CD4-positive, alpha-beta T cell treated with Interferon alpha-2 for 1 hour (primary cell): ENCODE measurements around the gene IPPK.
"Not testable (repeated sequence)": the region's sequence is repeated elsewhere in the genome, so short reads cannot be mapped to it uniquely, and the experiment has no call there.

Source experiments
- DNase-seq, 2 donors: peaks; one replicate each; pipeline ENCODE4 v3.0.0-alpha.2; 2020 to 2022

IPPK gene

DNA sequence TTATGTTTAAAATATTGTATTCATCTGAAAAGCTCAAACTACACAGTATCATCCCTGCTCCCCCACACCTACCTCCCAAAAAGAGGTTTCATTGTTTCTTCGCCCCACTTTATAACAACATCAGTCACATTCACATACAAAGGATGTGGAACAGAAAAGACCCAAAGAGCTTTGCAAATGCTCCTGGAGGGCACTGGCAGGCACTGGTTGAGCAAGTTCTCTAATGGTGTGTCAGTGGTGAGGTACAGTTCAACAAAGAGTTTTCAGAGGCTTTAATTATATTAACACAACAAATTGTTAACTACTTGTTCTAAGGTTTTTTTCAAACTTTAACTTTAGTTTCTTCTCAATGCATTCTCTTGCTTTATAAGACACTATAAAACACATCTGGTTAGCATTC is 80.0 kb downstream of the IPPK start:
- DNase-seq = no peak

DNA sequence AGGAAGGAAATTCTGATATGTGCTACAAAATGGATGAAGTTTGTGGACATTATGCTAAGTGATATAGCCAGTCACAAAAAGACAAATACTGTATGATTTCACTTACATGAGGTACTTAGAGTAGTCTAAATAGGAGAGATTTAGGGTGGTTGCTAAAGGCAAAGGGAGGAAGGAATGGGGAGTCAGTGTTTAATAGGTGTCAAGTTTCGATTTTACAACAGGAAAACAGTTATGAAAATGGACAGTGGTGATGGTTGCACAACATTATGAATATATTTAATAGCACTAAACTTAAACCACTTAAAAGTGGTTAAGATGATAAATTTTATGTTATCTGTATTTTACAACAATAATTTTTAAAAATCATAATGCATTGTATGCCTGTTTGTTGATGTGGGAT is 93.8 kb downstream of the IPPK start:
- no peak for DNase-seq

DNA sequence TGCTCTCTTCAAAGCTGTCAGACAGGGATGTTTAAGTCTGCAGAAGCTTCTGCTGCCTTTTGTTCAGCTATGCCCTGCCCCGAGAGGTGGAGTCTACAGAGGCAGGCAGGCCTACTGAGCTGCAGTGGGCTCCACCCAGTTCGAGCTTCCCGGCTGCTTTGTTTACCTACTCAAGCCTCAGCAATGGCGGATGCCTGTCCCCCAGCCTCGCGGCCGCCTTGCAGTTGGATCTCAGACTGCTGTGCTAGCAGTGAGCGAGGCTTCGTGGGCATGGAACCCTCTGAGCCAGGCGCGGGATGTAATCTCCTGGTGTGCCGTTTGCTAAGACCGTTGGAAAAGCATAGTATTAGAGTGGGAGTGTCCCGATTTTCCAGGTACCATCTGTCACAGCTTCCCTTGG is 96.3 kb downstream of the IPPK start:
- DNase-seq = not testable (repeated sequence)

DNA sequence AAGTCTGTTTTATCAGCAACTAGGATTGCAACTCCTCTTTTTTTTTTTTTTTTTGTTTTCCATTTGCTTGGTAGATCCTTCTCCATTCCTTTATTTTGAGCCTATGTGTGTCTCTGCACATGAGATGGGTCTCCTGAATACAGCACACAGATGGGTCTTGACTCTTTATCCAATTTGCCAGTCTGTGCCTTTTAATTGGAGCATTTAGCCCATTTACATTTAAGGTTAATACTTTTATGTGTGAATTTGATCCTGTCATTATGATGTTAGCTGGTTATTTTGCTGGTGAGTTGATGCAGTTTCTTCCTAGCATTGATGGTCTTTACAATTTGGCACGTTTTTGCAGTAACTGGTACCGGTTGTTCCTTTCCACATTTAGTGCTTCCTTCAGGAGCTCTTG is 98.1 kb downstream of the IPPK start:
- DNase-seq = not testable (repeated sequence)

DNA sequence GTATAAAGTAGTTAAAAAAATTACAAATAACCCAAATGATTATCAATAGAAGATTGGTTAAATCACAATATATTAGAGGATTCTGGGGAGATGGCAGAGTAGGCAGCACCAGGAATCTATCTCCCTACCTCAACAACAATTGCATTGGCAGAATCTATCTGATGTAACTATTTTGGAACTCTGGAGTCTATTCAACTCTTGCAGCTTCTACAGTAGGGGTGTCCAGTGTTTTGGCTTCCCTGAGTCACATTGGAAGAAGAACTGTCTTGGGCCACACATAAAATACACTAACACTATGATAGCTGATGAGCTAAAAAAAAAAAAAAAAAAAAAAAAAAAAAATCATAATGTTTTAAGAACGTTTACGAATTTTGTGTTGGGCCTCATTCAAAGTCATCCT is 104.9 kb downstream of the IPPK start:
- no peak for DNase-seq

DNA sequence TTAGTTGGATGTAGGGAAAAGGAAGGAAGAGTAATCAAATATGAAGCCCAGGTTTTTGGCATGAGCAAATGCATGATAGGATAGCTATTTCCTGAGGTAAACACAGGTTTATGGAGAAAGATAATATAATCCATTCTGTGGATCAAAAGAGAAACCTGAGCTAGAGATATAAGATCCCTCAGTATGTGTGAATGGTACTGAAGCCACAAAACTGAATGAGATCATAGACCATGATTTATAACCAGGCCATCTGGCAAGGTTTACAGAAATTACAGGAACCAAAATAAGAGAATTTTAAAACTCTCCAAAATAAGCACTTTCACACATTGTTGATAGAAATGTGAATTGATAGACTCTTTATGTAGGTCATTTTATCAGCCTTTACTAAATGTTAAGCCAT is 105.4 kb downstream of the IPPK start:
- DNase-seq = no peak
